Nephron progenitor cell (in vitro differentiated cells): ENCODE measurements around the gene NOL8.

Experiments used
- DNase-seq: peaks from one replicate; pipeline ENCODE4 v3.0.0; 2021
- H3K27ac Mint-ChIP-seq: 2 replicates; pipeline ENCODE4 v1.8.0; 2021; ENCODE audit warnings: mild to moderate bottlenecking, moderate library complexity, mixed read lengths
- H3K27me3 Mint-ChIP-seq: 2 replicates; pipeline ENCODE4 v1.8.0; 2021; ENCODE audit warnings: mild to moderate bottlenecking, low read depth, mixed read lengths; ENCODE audit not compliant: poor library complexity
- H3K36me3 Mint-ChIP-seq: 2 replicates; pipeline ENCODE4 v1.8.0; 2021; ENCODE audit warnings: low read depth, mixed read lengths
- H3K4me1 Mint-ChIP-seq: 2 replicates; pipeline ENCODE4 v1.8.0; 2021; ENCODE audit warnings: mixed read lengths
- H3K4me3 Mint-ChIP-seq: 2 replicates; pipeline ENCODE4 v1.8.0; 2021; ENCODE audit warnings: mild to moderate bottlenecking, moderate library complexity, mixed read lengths
- H3K9me3 Mint-ChIP-seq: 2 replicates; pipeline ENCODE4 v1.8.0; 2021; ENCODE audit warnings: mild to moderate bottlenecking, moderate library complexity, mixed read lengths
- TF ChIP-seq, protein P1 (sequence below): fragments of 200-600 bp; sonication (generic); IDR thresholded peaks from 2 replicates; pipeline ENCODE4 v1.5.0; 2021; ENCODE audit warnings: antibody characterized with exemption

NOL8 gene

DNA sequence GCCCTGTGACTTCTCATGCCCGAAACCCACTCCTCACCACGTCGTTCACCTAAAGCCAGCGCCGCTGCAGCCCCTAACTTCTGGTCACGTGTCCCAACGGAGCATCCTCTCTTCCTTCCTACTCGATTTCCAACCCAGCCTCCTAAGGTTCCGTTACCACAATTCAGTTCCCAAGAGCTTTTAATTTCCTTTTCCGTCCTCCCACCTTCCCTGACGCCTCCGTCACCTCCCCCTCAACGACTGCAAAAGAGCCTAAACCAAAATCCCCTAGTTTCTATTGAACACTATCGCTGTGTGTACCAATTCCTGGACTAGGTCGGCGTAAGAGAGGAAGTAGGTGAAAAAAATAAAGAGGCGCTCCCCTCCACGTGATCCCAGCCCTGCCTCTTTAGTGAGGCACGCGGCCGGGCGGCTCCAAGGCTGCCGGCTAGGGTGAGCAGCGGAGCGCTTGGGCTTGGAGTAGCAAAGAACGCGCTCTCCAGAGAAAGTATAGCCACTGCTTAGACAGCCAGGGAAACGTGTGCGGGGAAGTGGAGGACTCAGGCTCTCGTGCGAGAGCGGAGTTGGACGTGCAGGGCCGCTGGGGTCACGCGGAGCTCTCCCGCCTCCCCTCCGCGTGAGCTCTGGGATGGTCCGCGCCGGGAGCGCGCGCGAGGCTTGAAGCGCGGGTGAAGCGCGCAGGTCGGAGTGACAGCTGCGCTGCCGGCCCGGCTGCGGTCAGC lies at the start of gene NOL8, which contains the start of gene CENPP:
Gene NOL8, minus strand, starts transcription at position 82 of the 722 bp plus-strand sequence. CDS start 1,189 bp downstream, outside the sequence.
Gene CENPP, plus strand, starts transcription at position 685 of the 722 bp plus-strand sequence.
- peaks cover 21% of the 10 kb centered on the region for H3K36me3 Mint-ChIP-seq
- H3K4me1 Mint-ChIP-seq = peaks cover 25% of the 10 kb centered on the region
- H3K27me3 Mint-ChIP-seq = no peaks in the 10 kb centered on the region
- peak within 1 kb of the TSS; percentile 97 for H3K4me3 Mint-ChIP-seq
- DNase-seq = peak; percentile 78
- H3K9me3 Mint-ChIP-seq = no peaks in the 10 kb centered on the region
- peak within 1 kb of the TSS; percentile 100 for H3K27ac Mint-ChIP-seq
- TF ChIP-seq, protein P1, sequence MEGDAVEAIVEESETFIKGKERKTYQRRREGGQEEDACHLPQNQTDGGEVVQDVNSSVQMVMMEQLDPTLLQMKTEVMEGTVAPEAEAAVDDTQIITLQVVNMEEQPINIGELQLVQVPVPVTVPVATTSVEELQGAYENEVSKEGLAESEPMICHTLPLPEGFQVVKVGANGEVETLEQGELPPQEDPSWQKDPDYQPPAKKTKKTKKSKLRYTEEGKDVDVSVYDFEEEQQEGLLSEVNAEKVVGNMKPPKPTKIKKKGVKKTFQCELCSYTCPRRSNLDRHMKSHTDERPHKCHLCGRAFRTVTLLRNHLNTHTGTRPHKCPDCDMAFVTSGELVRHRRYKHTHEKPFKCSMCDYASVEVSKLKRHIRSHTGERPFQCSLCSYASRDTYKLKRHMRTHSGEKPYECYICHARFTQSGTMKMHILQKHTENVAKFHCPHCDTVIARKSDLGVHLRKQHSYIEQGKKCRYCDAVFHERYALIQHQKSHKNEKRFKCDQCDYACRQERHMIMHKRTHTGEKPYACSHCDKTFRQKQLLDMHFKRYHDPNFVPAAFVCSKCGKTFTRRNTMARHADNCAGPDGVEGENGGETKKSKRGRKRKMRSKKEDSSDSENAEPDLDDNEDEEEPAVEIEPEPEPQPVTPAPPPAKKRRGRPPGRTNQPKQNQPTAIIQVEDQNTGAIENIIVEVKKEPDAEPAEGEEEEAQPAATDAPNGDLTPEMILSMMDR = no peak

DNA sequence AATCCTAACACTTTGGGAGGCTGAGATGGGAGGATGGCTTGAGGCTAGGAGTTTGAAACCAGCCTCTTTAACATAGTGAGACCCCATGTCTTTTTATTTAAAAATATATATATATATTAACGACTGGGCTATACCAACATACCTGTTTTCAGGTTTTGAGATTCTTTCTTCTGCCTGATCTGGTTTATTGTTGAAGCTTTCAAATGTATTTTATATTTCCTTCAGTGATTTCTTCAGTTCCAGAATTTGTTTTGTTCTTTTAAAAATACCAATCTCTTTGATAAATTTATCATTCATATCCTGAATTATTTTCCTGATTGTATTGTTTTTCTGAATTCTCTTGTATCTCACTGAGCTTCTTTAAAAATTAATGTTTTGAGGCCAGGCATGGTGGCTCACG lies 48.0 kb upstream of the NOL8 start:
- TF ChIP-seq, protein P1 = no peak
- Mint-ChIP-seq H3K9me3 (peaks cover 49% of the 10 kb centered on the region), H3K4me3 (no peak overlapping the region), H3K27ac (no peak overlapping the region), H3K36me3 (peaks cover 39% of the 10 kb centered on the region), H3K27me3 (peaks cover 3% of the 10 kb centered on the region), H3K4me1 (no peaks in the 10 kb centered on the region)
- DNase-seq = no peak

DNA sequence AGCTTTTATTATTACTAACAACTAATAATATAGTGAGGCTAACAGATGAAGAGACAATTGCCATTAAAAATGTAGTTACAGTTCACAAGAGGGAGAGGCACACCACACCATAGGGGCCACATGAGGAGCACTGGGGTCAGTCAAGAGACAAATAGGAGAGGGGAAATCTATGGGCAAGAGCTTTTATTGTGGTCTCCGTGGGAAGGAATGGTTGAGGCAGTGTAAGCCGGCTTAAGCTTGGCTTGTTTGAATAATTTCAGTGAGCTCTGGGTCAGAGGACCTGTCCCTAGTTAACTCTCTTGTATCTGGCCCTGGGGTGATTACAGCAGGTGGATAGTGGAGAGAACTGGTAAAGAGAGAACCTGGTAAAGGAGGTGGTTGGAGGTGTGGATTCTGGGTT lies 43.9 kb upstream of the NOL8 start:
- Mint-ChIP-seq H3K9me3 (peaks cover 26% of the 10 kb centered on the region), H3K27ac (no peak overlapping the region), H3K4me3 (no peak overlapping the region), H3K27me3 (no peaks in the 10 kb centered on the region), H3K36me3 (peaks cover 29% of the 10 kb centered on the region), H3K4me1 (no peaks in the 10 kb centered on the region)
- TF ChIP-seq, protein P1 = no peak
- DNase-seq = no peak

DNA sequence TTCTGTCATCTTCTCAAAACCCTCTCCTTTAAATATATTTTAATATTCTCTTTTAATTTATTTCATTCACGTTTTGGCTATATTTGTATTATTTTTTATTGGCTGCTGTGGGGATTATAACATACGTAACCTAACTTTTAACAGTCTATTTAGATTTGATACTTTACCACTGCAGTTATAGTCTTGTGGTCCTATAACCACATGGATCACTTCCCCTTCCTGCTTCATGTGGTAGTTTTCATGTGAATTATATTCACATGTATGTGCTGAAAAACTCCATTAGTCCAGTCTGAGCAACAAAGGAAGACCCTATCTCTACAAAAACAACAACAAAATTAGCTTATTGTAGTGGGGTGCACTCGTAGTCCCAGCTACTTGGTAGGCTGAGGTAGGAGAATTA lies 34.9 kb upstream of the NOL8 start:
- no peak for DNase-seq
- TF ChIP-seq, protein P1 = no peak
- no peak overlapping the region for H3K27ac Mint-ChIP-seq
- H3K36me3 Mint-ChIP-seq = peaks cover 42% of the 10 kb centered on the region
- peaks cover 36% of the 10 kb centered on the region for H3K9me3 Mint-ChIP-seq
- H3K4me3 Mint-ChIP-seq = no peak overlapping the region
- no peaks in the 10 kb centered on the region for H3K27me3 Mint-ChIP-seq
- no peaks in the 10 kb centered on the region for H3K4me1 Mint-ChIP-seq

DNA sequence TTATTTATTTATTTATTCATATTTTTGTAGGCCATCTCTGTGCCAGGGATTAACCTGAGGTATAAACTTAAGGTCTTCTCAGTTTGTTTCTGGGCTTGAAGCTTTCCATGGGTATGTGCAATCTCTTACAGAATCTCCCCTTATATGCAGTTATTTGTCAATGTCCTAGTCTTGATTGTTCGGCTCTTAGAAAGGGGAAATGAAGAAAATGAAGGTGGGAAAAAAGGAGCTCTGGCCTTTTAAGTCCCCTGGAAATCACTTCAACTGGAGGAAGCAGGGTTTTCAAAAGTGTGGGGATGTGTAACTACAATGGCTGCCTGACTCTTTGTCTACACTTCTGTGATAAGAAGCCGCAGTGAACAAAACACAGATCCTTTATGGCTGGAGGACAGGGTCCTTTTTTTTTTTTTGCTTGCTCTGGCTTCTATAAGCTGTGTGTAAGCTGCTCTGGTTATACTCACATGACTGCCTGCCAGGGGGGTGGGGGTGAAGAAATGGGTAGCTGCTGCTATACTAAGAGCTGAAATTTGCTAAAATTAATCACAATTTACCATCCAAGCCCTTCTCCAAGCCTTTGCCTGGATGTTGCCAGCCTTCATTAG lies 34.3 kb upstream of the NOL8 start:
- no peak overlapping the region for H3K4me3 Mint-ChIP-seq
- H3K4me1 Mint-ChIP-seq = no peaks in the 10 kb centered on the region
- no peak for DNase-seq
- peaks cover 41% of the 10 kb centered on the region for H3K9me3 Mint-ChIP-seq
- H3K27ac Mint-ChIP-seq = no peak overlapping the region
- TF ChIP-seq, protein P1 = no peak
- no peaks in the 10 kb centered on the region for H3K27me3 Mint-ChIP-seq
- H3K36me3 Mint-ChIP-seq = peaks cover 42% of the 10 kb centered on the region
